ENCODE measurements around the gene OOSP2.

Gene OOSP2

DNA sequence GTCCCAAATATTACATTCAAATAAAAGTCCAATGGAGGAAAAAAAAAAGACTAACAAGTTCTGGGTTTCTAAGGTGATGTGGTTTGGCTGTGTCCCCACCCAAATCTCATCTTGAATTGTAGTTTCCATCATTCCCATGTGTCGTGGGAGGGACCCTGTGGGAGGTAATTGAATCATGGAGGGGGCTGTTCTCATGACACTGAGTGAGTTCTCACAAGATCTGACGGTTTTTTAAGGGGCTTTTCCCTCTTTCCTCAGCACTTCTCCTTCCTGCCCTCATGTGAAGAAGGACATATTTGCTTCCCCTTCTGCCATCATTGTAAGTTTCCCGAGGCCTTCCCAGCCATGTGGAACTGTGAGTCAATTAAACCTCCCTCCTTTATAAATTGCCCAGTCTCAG is 40.3 kb downstream of the OOSP2 start:
- DNase-seq (ENCODE audit: low spot score), result no peak

DNA sequence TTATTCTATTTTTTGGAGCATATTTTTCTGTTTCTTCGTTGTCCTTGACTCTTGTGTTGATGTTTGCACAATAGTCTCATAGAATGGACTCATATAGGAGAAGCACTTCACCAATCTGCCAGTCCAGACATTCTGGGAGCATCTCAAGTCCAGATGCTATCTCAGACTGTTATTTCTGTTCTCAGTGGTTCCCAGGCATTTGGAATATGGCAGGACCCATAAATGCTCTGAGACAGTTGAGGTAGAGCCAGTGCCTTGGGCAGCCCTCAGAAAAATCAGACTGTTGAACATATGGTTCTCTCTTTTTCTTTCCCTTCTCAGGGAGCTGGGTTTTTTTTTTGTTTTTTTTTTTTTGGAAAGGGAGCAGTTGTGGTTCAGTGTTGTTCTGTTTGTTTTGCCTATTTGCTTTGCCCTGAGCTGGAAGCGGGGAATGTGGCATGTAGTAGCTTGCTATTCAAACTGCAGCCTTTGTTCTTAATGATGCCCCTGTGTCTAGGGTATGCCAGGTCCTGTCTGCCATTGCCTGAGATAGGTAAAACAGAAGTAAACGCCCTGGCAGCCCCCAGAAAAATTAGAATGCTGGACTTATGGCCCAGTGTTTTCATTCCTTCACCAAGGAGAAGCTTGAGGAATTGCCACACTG is 44.5 kb downstream of the OOSP2 start:
- DNase-seq (ENCODE audit: low spot score), result no peak

DNA sequence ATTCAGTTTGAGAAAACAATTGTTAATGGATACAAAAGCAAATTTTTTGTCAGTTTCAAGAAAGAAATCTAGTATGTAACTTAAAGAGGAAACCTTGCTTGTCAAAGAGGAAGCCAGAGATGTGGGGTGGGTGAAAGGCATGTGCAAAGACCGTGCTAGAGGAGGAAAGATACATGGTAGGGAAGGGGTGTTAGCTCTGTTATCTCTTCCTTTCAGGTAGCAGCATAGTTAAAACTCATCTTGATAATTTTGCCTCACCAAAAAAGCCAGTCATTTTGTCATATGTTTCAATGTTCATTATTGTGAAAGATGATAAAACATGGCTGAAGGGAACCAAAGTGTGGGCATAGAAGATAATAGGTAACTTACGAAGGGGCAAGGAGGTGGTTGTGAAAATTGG is 45.7 kb downstream of the OOSP2 start:
- DNase-seq (ENCODE audit: low spot score), result no peak

DNA sequence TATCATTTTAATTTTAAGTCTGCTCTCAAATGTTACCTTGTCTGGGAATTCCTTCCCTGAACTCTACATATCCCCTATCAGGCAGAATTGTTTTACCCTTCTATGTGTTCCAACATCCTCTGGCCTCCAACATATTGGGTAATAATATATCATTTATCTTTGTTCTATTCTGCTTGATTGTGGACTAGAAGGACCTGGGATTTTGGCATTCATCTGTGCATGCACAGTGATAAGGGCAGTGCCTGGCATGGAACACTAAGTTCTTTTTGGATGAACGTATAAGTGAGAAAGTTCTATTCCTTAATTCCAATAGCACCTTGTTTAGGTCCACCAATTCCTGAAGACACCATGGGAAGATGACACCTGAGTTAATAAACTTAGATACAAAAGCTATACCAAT is 47.0 kb downstream of the OOSP2 start:
- DNase-seq (ENCODE audit: low spot score), result no peak

DNA sequence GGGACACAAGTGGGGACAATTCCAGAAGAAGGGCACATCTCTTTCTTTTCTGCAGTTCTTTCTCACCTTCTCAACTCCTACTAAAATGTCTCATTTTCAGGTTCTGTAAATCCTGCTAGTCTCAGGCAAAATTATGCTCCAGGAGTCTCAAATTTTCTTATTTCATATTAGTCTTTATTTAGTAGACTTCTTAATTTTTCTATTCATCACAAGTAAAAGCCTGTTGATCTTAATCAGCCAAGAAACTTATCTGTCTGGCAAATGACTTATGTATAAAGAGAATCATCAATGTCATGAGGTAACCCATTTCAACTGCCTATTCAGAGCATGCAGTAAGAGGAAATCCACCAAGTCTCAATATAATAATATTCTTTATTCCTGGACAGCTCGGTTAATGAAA is 48.2 kb downstream of the OOSP2 start, which contains the start of gene MS4A2:
Gene MS4A2 (plus strand): TSS at position 301 of the 400 bp plus-strand sequence. CDS start 102 bp downstream, outside the sequence.
- DNase-seq (ENCODE audit: low spot score), result no peak

DNA sequence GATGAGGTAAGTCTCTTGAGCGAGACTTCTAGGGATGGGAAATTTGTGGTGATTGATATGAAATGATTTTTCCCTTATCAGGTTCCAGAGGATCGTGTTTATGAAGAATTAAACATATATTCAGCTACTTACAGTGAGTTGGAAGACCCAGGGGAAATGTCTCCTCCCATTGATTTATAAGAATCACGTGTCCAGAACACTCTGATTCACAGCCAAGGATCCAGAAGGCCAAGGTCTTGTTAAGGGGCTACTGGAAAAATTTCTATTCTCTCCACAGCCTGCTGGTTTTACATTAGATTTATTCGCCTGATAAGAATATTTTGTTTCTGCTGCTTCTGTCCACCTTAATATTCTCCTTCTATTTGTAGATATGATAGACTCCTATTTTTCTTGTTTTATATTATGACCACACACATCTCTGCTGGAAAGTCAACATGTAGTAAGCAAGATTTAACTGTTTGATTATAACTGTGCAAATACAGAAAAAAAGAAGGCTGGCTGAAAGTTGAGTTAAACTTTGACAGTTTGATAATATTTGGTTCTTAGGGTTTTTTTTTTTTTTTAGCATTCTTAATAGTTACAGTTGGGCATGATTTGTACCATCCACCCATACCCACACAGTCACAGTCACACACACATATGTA is 55.4 kb downstream of the OOSP2 start:
- DNase-seq (ENCODE audit: low spot score), result no peak

DNA sequence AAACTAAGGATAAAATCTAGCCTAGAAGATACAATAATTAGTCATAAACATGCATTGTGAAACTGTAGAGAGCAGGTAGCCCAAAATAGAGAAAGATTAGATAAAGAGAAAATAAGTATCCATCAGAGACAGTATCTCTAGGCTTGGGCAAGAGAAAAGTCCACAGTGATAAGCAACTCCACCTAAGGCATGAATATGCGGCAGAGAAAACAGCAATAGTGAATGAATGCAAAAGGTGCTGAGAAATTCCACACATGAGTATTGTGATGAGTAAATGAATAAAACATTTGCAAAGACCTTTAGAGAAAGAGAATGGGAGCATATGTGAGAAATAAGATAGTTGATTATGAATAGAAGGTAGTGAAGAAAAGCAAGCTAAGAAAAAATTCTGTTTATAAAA is 57.0 kb downstream of the OOSP2 start:
- DNase-seq (ENCODE audit: low spot score), result no peak

All from kidney capillary endothelial cell (primary cell).